HG02884 (cell line): ENCODE data around the gene HDGFL1.

Experiments used
- ATAC-seq: cut with Tn5 transposase; IDR thresholded peaks from one replicate; pipeline ENCODE4 v1.9.1; 2021; ENCODE audit warnings: mild to moderate bottlenecking, moderate library complexity; ENCODE audit not compliant: unreplicated experiment

HDGFL1 gene

DNA sequence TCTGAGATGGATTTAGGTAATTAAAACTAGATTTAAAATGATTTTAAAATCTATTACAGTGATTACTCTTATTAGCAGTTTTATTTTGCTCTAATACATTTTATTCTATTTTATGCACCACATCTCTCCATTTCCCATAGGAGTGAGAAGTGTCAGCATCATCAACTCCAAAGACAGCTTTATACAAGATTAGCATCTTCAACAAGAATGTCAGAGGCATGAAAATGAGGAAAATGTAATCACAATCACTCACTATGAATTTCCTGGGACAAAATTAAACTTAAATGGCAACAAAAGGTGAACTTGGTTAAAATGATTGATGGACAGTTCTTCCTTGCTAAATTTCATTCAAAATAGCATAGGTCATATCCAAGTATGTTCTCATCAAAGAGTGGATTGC is 19.8 kb downstream of the HDGFL1 start:
- ATAC-seq = no peak

DNA sequence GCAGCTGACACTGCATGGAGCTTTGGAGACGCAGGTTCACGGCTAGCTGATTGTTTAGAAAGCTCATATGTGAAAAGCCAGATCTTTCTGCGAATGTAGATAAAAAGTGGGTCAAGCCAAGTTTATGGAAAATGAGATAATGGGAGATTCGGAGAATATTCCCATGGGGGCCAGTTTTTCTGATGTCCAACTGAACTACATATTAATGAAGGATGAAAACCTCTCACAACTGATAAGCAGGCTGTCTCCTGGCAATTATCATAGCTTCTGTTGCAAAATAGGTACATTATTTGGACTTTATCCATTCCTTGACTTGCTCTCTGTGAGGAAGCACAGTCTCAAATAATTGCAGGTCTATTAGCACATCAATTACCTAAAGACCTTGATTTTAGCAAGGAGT is 21.1 kb downstream of the HDGFL1 start:
- ATAC-seq = no peak

DNA sequence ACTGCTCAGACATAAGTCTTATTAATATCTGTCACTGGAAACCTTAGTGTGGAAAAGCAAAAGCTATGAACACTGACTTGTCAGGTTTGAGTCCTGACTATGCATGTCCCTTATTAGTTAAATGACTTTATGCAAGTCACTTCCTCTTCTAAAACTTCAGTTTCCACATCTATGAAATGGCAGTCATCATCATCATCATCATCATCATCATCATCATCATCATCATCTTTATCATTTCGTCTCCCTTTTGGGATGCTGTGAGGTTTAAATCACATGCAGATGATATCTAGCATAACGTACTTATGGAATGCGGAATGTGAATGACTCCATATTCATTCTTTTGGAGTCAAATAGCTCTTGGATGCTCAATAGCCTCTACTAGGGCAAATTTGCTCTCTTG is 24.5 kb downstream of the HDGFL1 start:
- ATAC-seq = no peak

DNA sequence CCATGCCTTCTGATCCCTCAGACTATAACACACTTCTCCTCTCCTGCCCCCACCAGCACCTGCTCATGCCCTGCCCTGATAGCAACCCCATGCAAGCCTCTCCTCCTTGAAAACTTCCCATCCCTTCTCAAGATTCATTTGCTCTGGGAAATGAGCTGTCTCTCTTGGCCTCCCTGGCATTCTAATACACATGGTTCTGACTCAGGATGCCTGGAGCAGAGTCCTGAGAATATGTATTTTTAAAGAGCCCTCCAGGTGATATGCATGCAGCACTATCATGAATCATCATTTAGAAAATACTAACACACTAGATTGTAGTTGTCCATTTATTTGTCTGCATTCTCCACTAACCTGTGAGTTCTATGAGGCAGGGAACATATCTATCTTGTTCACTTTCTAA is 26.6 kb downstream of the HDGFL1 start:
- no peak for ATAC-seq

DNA sequence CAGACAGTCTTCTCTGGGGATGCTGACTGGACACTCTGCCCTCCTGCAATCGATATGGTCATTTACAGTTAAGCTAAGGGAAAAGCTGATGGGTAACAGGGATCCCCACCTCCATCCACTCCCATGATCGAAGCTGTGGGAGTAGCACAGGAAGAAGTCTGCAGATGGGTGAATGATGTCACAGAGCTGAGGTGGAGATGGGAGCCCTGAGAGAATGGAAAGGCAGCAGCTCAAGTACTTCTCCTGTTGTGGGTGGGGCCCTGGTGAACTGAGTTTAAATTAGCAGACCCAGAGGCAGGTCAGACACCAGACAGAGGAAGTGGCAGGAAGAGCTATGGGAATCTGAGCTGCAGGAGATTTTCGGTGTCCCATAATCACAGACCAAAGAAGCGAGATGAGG is 29.0 kb downstream of the HDGFL1 start:
- no peak for ATAC-seq

DNA sequence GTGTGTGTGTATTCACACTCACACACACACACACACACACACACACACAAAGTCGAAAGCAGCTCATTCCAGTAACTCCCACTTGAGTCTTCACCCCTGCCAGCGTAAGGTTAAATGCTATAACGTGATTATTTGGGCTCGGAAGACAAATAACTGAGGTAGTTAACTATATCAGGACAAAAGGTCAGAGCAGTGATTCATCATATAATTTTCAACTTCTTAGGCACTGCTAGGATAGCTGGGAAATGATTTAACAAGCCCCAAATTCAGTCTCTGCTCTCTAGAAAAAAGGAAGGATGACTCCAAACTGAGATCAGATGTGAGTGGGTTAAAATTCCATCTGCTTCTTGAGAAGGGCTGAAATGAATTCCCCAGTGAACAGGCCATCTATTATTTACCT is 30.7 kb downstream of the HDGFL1 start:
- no peak for ATAC-seq

DNA sequence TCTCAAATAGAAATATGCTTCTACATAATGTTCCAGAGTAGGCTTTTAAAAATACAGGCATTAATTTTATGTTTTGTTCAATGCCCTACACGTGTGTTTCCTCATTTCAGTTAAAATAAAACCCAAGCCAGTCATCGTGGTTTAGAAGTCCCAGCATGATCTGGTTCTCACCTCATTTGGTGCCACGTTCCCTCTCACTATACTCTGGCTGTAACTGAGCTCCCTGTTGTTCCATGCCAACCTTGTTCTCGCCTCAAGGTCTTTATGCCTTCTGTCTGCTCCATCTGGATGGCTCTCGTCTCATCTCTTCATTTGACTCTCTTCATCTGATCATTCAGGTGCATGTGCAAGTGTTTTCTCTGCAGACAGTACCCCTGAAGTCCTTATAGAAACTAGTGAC is 32.6 kb downstream of the HDGFL1 start:
- no peak for ATAC-seq

DNA sequence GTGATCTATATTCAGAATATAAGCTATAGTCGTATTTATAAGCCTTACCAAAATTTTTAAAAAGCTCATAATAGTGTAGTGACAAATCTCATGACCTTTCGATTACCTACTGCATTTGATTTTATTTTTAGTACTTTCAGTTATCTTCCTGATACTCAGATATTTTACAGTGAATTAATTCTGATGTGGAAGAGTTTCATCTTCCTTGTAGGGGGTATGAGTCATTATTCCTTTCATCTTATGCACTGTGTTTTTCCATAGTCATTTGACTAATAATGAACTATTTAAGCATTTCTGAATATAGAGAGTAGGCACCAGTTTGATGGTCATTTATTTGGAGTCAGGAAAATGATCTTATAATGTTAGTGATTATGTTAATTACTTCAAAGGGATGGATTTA is 36.4 kb downstream of the HDGFL1 start:
- ATAC-seq = no peak

DNA sequence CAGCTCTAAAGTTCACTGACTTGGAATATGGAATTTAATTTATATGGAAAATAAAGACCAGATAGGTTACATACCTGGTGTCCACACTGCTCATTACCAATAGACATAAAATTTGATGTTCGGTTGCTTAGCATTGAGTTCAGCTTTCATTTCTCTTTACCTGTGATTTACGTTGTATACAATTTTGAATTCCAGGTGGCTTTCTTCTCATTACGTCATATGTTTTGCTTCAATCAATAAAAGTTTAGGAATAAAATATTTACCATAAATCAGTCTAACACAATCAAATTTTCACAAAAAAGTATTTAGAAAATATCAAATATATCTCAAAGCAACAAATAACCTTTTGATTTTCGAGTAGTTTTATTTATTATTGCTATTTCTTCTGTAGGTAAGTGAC is 40.8 kb downstream of the HDGFL1 start:
- ATAC-seq = no peak

DNA sequence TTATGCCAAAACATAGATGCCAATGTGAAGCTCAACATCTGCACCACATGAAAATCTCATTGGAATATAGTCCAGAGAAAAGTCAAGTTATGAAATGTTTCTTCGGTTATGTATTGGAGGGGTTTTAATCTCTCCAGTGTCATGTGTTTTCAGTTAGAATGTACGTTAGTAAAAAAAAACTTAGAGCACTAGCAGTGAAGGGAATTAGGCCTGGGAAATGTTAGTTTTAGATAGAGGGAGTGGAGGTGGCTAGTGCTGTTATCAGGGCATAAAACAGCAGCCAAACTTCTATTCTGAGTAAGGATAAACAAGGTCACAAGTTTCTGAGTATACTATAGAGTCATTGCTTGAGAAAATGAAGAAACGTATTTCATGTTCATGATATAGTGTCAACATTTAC is 42.9 kb downstream of the HDGFL1 start:
- ATAC-seq = no peak

DNA sequence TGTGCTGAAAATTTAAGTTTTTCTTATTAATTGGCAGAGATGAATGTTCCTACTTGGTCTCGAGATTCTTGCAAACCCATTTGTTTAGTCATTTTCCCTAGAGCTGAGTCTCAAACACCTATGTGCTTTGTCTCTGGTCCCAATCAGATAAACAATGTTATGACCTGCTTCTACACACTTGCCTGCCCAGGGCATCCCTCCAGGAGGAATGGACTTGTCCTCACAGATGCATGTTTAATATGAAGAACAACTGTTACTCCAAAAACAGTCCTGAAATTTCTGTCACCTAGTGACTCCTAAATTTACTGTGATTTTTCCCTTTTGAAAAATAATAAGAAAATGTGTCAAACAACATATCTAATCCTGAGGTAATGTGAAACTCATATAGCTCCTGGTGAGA is 43.7 kb downstream of the HDGFL1 start:
- ATAC-seq = no peak

DNA sequence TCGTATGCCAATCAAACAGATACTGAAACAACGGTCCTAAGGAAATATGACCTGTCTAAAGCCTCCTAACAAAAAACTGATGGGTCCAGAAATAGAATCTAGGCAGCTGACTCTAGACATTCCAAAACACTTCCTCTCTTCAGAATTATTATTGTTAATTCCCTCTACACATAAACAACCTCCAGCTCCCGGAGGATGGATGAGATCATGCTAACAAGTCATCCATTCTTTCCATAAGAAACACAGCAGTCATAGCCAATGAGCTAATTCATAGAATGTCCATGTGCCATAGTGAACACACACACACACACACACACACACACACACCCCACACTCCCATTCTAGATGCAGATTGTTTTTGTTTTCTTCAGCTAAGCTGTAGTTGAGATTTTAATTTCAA is 44.3 kb downstream of the HDGFL1 start:
- ATAC-seq = no peak

DNA sequence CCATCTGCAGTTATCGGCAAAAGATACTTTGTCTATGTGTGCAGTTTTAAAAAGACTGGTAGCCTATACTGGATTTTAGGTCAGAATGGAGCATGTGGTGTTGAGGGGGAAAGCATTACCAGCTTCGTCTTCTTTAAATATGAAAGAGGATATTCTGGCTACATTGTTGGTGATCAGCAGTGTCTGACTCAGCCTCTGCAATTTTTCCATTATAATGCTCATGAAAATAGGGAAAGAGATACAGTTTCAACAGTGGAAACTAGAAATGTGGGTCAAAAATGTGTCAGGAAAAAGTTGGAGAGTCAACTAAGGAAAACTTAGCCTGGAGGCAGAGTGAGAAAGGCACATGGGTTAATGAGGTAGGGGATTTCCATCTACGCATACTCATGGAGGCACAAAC is 45.2 kb downstream of the HDGFL1 start:
- ATAC-seq = no peak

DNA sequence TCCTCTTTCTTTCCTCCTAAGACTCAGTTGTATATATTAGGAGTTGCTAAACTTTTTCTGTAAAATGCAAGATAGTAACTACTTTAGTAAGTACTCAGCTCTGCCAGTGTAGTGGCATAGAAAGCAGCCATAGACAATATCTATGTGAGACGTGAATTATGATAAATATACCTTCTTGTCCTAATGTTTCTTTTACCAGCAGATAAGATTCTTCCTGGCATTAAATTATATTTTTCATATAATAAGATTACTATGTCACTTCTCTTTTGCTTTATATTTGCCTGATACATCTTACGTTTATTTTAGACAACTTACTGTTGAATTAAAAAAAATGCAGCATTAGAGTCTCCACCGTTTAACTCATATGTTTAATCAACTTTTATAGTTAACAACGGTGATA is 51.7 kb downstream of the HDGFL1 start:
- no peak for ATAC-seq
